HG03354 (cell line): ENCODE results near the gene ZNF420.

Experiments
- ATAC-seq: cut with Tn5 transposase; IDR thresholded peaks from one replicate; pipeline ENCODE4 v1.9.1; 2021; ENCODE audit warnings: mild to moderate bottlenecking; ENCODE audit not compliant: unreplicated experiment, poor library complexity, severe bottlenecking

Gene ZNF420

DNA sequence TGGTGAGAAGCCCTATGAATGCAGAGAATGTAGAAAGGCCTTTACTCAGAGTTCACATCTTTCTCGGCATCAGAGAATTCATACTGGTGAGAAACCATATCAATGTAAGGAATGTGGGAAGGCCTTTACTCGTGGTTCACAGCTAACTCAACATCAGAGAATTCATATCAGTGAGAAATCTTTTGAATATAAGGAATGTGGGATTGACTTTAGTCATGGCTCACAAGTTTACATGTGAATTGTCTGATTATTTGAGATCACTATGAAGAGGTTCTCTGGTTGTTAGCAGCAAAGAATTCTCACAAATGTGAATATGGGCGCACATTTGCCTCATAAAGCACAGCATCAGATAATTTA lies 50.6 kb downstream of the ZNF420 start:
- ATAC-seq = no peak

DNA sequence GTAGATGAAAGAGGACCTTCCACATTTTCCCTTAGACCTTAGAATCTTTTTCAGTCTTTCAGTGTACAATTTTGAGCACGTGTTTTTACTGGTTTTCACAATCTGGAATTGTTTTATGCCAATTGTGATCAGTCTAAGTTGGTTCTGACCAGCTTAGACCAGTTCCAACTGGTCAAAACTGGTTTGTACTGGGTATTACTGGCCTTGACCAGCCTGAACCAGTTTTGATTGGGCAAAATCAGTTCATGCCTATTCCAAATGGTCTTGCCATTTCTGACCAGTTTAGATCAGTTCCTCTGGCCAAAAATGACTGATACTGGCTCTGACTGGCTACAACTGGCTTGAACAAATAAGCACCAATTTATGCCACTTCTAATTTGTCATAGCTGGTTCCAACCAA lies 57.9 kb downstream of the ZNF420 start:
- ATAC-seq = no peak

DNA sequence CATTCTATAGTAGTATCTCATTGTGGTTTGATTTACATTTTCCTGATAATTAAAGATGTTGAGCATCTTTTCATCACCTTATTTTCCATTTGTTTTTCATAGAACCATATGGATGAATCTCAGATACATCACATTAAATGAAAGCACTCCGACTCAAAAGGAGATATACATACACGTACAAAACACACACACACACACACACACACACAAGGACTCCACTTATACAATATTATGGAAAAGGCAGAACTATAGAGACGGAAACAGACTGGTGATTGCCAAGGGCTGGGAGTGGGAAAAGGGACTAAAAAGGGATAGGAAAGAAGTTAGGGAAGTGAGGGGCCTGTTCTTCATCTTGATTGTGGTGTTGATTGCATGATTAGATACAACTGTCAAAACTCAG lies 70.0 kb downstream of the ZNF420 start:
- ATAC-seq = no peak

DNA sequence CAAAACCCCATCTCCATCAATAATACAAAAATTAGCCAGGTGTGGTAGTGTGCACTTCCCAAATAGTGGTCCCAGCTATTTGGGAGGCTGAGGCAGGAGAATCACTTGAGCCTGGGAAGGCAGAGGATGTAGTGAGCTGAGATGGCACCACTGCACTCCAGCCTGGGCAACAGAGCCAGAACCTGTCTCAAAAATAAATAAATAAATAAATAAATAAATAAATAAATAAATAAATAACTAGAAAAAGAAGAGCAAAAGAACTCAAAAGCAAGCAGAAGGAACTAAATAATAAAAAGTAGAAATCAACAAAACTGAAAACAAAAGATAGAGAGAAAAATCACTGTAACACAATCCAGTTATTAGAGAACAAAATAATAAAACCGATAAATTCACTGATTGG lies 81.9 kb downstream of the ZNF420 start:
- no peak for ATAC-seq

DNA sequence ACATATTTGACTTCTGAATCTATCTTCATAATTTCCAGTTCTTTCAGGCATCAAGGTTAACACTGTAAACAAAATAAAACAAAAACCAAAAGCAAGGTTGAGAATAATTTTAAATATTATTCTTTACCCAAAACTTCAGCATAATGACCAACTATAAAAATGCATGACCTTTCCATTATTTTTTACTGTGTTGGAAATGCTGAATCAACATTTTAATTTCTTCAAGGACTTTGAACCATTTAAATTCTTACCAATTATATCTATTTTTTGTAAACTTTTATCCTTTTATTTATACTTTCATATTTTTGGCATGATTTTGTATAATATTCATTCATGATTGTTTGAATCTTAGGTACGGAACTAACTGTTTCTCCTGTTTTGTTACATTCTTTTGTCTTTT lies 87.4 kb downstream of the ZNF420 start:
- ATAC-seq = no peak

DNA sequence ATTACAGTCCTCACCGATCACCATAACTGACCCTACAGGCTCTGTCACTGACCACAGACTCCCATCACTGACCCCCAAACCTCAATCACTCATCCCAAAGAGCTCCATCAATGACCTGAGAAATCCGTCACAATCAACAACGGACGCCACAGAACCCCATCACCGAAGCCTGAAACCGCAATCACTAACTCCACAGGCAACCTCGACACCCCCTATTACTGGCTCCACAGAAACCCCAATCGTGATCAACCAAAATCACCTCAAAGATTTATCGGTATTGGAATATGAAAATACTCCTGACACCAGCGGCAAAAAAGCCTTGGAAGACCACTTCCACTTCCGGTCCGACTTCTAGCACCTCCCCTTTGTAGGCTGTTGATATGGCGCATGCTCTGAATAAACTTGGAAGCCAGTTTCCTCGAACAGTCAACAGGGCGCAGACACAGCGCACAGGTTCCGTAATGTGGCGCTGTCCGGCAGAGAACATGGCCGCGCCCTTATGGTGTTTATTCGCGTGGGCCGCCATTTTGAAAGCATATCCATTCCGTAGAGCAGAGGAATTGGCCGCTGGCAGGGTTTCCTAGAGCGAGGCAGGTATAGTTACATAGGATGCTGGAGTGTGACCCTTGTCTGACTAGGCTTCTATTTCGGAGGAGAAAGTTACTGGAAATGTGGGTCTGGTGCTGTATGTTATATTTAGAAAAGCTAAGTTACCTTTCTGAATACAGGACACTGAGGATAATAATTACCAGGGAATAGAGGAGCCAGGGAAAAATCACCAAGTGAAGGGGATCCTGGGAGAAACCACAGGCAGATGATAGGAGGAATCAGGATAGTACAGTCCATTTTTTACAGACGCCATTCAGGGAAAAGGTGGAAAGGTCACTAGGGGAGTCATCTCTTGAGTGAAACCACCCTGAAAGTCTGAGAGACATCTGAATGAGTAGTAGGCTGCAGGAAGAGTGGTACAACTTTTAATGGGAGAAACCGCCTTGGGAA lies 94.4 kb downstream of the ZNF420 start, which contains the start of gene ZNF585A:
TSS of gene ZNF585A (minus strand) at position 328 of the 999 bp plus-strand sequence. CDS start 2,785 bp downstream, outside the sequence.
- ATAC-seq = peak; percentile 99
